Right lobe of liver (tissue), 6 donors: Measurements from ENCODE around the gene DUSP8. TPM values are rescaled to one million over a fixed set of nuclear protein-coding genes. Genes with fewer than 3 reads are reported as not detected.
"Not testable (repeated sequence)": the region's sequence is repeated elsewhere in the genome, so short reads cannot be mapped to it uniquely, and the experiment has no call there.

ENCODE experiments used
- ATAC-seq, 4 donors: fragments of 200-7000 bp; cut with Tn5 transposase; one replicate each; pipeline ENCODE4 v1.9.1; 2020; ENCODE audit warnings: mild to moderate bottlenecking in 4 of 4, moderate library complexity in 4 of 4
- DNase-seq, 3 donors: peaks; one replicate each; pipeline ENCODE4 v3.0.0-alpha.2; 2020
- H3K27ac ChIP-seq, 3 donors: fragments of 200-600 bp; one replicate each; pipeline ENCODE4 v1.8.0; 2022
- H3K27me3 ChIP-seq, 2 donors: fragments of 200-600 bp; one replicate each; pipeline ENCODE4 v1.8.0; 2022
- H3K36me3 ChIP-seq, 4 donors: fragments of 200-600 bp; sonication (generic) in 1 of 4; one replicate each; pipeline versions ENCODE4 v1.5.1 to v1.8.0; 2017 to 2022; ENCODE audit warnings: control low read depth in 1 of 4
- H3K4me1 ChIP-seq, 4 donors: fragments of 200-600 bp; sonication (generic) in 1 of 4; one replicate each; pipeline versions ENCODE4 v1.5.1 to v1.8.0; 2017 to 2022; ENCODE audit warnings: control low read depth in 1 of 4
- H3K4me3 ChIP-seq, 3 donors: fragments of 200-600 bp; one replicate each; pipeline ENCODE4 v1.8.0; 2022
- H3K9me3 ChIP-seq, 4 donors: fragments of 200-600 bp; sonication (generic) in 1 of 4; one replicate each; pipeline versions ENCODE4 v1.5.1 to v1.8.0; 2017 to 2022; ENCODE audit warnings: control low read depth in 1 of 4
- POLR2A ChIP-seq: fragments of 450-650 bp; IDR thresholded peaks from one replicate; pipeline ENCODE4 v1.6.1; 2017; ENCODE audit warnings: antibody characterized with exemption, mild to moderate bottlenecking
- WGBS: methylation state at CpG from one replicate; pipeline ENCODE4 v1.1.6; 2018; ENCODE audit warnings: low coverage, low lambda C conversion rate; ENCODE audit not compliant: insufficient coverage; ENCODE audit errors: missing lambda C conversion rate; 5-methylcytosine and 5-hydroxymethylcytosine counted together
- intact Hi-C, 2 donors: fragments of 100-400 bp; cut with DNase I; formaldehyde crosslinking; loops; one replicate each; pipeline versions ENCODE4 v1.11.2 to v1.14.1; 2022
- total RNA-seq, 6 experiments: library from RNA; depleted of rRNA in 2 of 6; stranded (reverse); fragments of >200 nt in 2 of 6; fragmentation: NEBNext Ultra II Directional in 3 of 6; extraction: Animal tissue kit (Norgen Biotek cat#: 25700) in 3 of 6; gene quantifications; one replicate each; pipeline versions ENCODE4 v1.1.0 to v1.2.4, GENCODE V29; 2016 to 2023
- TF ChIP-seq, protein P1 (sequence below), 4 donors: fragments of 200-600 bp in 3 of 4; fragments of 450-650 bp in 1 of 4; IDR thresholded peaks; one replicate each; pipeline versions ENCODE4 v1.5.1 to v1.8.0; 2016 to 2022; ENCODE audit warnings: antibody characterized with exemption in 4 of 4, mild to moderate bottlenecking in 2 of 4
- donor health status: DM: no; HTN: yes; CAD: no.
- donor health status: DM: no; HTN: no; CAD: no.
- donor health status: DM: no; HTN: no; CAD: no.
- donor health status: DM: no; HTN: yes; CAD: no.
- donor health status: DM: no; HTN: yes; CAD: no.

DUSP8 gene
- total RNA-seq, 6 experiments from 2014 or later = 0.22 to 13.7 (median 4.4) TPM

DNA sequence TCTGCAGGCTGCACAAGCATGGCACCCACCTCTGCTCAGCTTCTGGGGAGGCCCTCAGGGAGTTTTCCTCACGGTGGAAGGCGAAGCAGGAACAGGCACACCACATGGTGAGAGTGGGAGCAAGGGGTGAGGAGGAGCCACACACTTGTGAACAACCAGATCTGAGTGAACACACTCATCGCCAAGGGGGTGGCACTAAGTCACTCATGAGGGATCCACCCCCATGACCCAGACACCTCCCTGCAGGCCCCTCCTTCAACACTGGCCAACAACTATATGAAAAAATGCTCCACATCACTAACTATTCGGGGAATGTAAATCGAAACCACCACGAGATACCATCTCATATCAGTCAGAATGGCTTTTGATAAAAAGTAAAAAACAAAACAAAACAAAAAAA lies 26.7 kb upstream of the DUSP8 start:
- Histone ChIP-seq H3K27me3 (no peaks in the 10 kb centered on the region), H3K4me1 (no peaks in the 10 kb centered on the region), H3K4me3 (no peak overlapping the region), H3K36me3 (no peaks in the 10 kb centered on the region), H3K27ac (no peak overlapping the region), H3K9me3 (no peaks in the 10 kb centered on the region)
- DNase-seq (no peak), ATAC-seq (no peak)
- 50% methylated on average over 2 of the region's 6 CpGs for WGBS
- intact Hi-C loops = no loop called here
- TF ChIP-seq, protein P1, sequence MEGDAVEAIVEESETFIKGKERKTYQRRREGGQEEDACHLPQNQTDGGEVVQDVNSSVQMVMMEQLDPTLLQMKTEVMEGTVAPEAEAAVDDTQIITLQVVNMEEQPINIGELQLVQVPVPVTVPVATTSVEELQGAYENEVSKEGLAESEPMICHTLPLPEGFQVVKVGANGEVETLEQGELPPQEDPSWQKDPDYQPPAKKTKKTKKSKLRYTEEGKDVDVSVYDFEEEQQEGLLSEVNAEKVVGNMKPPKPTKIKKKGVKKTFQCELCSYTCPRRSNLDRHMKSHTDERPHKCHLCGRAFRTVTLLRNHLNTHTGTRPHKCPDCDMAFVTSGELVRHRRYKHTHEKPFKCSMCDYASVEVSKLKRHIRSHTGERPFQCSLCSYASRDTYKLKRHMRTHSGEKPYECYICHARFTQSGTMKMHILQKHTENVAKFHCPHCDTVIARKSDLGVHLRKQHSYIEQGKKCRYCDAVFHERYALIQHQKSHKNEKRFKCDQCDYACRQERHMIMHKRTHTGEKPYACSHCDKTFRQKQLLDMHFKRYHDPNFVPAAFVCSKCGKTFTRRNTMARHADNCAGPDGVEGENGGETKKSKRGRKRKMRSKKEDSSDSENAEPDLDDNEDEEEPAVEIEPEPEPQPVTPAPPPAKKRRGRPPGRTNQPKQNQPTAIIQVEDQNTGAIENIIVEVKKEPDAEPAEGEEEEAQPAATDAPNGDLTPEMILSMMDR (IDR thresholded peaks at IDR 0.05) = no peak
- TF ChIP-seq POLR2A = no peak

DNA sequence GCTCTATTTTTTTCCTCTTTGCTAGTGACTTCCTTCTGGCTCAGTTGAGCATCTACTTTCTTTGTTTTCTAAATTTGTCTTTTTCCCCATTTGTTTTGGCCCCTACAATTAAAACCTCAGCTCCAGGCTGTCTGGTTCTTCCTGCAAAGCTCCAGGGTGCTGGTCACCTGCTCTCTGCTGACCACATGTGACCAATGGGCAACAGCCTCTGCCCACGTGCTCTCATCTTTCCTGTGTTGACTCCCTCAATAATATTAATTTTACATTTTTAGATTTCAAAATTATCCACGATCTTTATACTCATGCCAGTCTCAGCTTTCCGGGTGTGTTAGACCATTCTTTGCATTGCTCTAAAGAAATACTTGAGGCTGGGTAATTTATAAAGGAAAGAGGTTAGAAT lies 26.3 kb upstream of the DUSP8 start:
- H3K27me3 ChIP-seq = not testable (repeated sequence)
- WGBS = 60% methylated on average over 3 of the region's 3 CpGs

DNA sequence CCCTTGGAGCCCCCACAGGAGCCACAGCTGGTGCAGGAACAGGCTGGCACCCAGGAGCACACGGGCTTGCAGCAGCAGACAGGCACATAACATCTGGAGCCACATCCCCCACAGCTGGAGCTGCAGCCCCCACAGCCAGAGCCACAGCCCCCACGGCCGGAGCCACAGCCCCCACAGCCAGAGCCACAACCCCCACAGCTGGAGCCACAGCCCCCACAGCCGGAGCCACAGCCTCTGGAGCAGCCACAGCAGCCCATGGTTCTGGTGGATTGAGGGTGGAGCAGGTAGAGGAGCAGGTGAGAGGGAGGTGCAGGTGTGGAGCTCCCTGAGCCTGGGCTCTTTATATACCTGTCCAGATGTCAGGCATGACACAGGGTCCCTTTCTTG lies 25.9 kb upstream of the DUSP8 start, which contains the start of gene KRTAP5-2:
Gene KRTAP5-2 (minus strand): TSS at position 301 of the 387 bp plus-strand sequence. CDS start 44 bp downstream, at position 257.
- intact Hi-C loops = no loop called here
- no peak within 1 kb of the TSS for H3K4me3 ChIP-seq
- WGBS = no CpG with 5 or more reads among the region's 4 CpGs
- DNase-seq (no peak), ATAC-seq (no peak)
- peaks cover 0 to under 1% of the 10 kb centered on the region in 2 donors for H3K27me3 ChIP-seq
- no peaks in the 10 kb centered on the region for H3K4me1 ChIP-seq
- TF ChIP-seq, protein P1 (IDR thresholded peaks at IDR 0.05) = no peak
- no peak for TF ChIP-seq POLR2A
- H3K9me3 ChIP-seq = no peaks in the 10 kb centered on the region
- H3K27ac ChIP-seq = no peak within 1 kb of the TSS
- no peaks in the 10 kb centered on the region for H3K36me3 ChIP-seq

More for the DNA sequence above, 26.3 kb upstream of the DUSP8 start:
- ATAC-seq, H3K36me3 ChIP-seq, DNase-seq, H3K4me3 ChIP-seq, H3K9me3 ChIP-seq, intact Hi-C loops, H3K27ac ChIP-seq, H3K4me1 ChIP-seq: not testable (repeated sequence)

DNA sequence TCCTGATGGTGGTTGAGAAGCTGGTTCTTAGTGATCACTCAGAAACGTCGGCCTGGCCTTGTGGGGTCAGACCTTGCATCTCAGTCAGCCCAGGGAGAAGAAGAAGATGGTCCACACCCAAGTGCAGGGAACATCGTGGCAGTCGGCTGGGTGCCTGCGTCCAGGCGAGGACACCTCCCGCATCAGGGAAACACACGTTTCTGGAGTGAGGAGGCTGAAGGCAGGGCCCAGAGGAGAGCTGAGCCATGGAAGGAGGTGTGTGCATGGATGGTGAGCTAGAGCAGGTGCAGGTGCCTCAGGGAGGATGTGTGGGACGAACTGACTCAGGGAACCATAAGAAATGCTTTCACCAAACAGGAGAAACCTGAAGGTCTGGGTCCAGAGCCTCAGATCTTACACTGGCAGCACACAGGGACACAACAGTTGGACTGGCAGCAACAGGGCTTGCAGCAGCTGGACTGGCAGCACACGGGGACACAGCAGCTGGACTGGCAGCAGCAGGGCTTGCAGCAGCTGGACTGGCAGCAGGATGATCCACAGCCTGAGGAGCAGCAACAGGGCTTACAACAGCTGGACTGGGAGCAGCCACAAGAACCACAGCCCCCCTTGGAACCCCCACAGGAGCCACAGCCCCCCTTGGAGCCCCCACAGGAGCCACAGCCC lies 25.4 kb upstream of the DUSP8 start:
- no peak overlapping the region for H3K27ac ChIP-seq
- 84% methylated on average over 9 of the region's 10 CpGs for WGBS
- H3K36me3 ChIP-seq = no peaks in the 10 kb centered on the region
- H3K27me3 ChIP-seq = peaks cover 0 to 5% of the 10 kb centered on the region in 2 donors
- no peak for DNase-seq
- H3K4me3 ChIP-seq = no peak overlapping the region
- no peaks in the 10 kb centered on the region for H3K4me1 ChIP-seq
- TF ChIP-seq, protein P1 (IDR thresholded peaks at IDR 0.05) = no peak
- TF ChIP-seq POLR2A = no peak
- intact Hi-C loops = no loop called here
- no peaks in the 10 kb centered on the region for H3K9me3 ChIP-seq
- no peak for ATAC-seq

DNA sequence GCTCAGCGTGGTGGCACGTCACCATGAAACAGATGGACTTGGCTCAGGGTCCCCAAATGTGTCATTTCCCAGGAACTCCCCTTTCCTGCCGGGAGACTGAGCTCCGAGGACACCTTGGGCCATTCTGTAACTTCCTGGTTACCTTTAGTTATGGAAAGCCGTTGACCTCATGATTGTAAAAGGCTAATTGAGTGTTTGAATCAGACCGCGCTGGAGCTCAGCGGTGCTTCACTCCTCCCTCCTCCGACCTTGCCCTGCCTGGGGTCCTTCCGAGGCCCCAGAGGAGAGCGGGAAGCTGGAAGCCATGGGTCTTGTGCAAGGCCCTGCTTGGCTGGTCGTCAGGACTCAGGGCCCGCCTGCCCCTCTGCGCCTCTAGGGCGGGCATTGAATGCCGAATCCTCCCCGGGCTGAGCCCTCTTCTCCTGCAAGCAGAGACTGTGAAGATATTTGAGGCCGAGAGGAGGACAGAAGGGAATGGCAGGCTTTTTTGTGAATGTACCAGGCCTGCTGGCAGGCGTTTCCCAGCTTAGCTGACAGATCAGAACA lies 24.6 kb upstream of the DUSP8 start:
- H3K36me3 ChIP-seq, H3K9me3 ChIP-seq, DNase-seq, intact Hi-C loops, H3K27me3 ChIP-seq, H3K27ac ChIP-seq, H3K4me3 ChIP-seq, H3K4me1 ChIP-seq, ATAC-seq: not testable (repeated sequence)
- 71% methylated on average over 5 of the region's 19 CpGs for WGBS

DNA sequence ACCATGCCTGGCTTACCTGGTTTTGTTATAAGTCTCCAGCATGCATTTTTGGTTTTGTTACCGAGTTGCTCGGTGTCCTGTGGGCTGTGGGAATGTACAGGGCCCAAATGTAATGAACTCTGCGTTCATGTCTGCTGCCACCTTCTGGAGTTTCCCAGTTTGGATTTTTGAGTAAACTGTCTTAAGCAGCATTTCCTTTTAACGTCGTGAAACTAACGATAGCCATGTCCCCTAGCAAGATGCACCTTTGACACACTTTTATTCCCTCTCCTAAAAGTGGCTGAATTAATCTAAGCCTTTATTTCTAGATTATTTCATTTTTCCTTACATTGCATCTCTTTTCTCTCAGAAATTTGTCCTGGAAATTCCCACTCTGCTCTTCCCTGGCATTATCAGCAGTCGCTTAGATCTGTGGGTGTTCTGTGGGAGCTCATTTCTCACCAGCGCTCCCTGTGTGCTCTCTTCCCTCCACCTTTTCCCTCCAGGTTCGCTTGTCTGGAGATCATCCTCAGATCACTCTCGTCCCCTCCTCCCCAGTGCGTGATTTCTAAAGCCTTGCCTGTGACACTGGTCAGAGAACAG lies 24.0 kb upstream of the DUSP8 start:
- WGBS = 64% methylated on average over 9 of the region's 11 CpGs
- H3K4me3 ChIP-seq, H3K27me3 ChIP-seq, intact Hi-C loops, DNase-seq, H3K36me3 ChIP-seq, H3K27ac ChIP-seq, H3K4me1 ChIP-seq, ATAC-seq, H3K9me3 ChIP-seq: not testable (repeated sequence)
